Embryonic facial prominence (tissue), 1 donor: Measurements from ENCODE around the gene LRTM2.

Experiments
- DNase-seq: peaks from one replicate; pipeline ENCODE4 v3.0.0-alpha.2; 2016; ENCODE audit errors: extremely low spot score

The LRTM2 gene

DNA sequence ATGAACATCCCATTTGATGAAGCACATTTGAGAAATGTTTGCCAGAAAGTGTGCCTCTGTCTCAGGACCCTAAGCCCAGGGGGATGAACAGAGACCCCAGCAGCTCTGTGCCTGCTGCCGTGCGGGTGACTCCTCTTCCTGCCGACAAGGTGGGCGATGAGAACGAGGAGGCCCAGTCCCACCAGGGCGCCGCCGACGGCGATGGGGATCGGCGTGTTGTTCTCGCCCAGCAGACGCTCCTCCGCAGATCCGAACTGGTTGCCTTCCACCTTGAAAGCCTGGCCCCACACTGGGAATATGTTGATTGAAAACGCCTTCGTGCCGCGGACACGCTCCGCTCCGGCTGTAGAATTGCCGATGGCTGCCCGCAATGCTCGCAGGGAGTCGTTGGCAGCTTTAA, 44.1 kb downstream of the LRTM2 start:
- DNase-seq = no peak

DNA sequence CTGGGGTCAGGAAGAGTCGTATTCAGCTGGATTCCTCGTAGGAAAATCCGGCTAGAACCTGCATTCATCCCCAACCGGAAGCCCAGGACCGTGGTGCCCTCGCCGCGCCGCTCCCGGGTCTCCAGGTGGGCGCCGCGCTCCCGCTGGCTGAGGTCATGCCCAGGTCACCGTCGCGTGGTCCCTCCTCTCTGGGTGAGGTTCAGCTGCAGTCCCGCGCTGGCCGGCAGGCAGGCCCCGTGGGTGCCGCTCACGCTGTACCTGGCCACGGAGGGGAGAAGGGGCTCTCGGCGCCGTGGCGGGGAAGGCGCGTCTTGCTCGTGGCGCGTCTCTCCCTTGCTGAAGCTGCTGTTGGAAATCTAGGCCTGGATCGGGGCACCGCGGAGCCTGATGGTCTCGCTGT, 44.5 kb downstream of the LRTM2 start:
- DNase-seq = no peak

DNA sequence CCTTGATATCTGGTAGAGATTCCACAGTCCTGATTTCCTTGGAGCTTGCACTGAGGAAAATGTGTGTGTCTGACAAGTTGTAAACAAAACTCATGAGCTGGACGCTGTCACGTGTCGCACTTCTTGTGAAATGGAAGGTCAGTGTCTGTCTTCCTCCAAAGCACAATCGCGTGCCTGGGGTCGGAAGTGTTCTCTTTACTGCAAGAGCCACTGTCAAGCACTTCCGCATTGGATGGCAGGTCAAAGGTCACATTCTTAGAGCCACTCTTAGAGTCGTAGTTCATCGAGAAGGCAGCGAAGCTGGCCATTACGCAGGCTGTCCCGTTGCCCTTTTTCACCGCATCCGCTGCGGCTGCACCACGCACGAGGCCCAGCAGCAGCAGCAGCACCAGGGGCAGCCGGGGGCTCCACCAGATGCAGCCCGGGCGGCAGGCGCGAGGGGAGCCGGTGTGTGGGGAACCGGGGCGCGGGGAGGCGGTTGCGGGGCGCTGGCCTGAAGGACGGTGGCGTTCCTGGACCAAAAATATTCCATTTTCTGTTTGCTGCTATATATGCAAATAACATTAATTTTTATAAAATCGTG, 45.0 kb downstream of the LRTM2 start:
- DNase-seq = no peak

DNA sequence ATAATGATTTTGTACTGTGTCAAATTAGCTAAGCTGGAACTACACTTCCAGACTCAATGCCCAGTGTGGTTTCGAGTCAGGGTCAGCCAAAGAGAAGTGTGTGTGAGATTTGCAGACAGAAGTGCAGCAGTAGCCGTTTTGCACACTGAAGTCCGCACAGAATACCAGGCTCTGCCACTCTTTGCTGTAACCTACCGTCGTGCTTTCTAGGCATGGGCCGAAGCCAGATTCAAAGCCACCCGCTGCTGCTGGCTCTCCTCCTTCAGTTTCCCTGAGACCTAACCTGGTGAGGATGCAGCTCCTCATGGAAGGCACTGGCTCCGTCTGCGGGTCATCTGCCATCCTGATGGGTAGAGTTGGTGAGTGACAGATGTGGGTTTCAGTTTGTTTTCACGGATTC, 48.8 kb downstream of the LRTM2 start:
- DNase-seq = no peak

DNA sequence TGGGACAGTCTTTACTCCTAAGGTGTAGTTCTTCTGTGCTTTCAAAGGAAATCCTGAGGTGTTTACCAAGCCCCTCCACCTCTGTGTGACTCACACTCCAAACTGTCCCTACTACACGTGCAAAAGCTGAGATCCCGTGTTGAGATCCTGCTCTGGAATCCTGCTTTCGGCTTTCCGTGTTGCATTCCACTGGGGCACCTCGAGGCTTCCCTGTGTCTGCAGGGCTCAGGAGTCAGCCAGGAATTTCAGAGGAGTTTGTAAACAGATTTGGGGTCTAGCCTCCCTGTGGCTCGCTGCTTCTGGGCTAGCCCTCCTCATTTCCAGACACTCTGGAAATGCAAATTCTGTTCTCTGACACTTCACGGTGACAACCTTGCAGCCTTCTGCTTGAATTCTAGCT, 49.7 kb downstream of the LRTM2 start:
- no peak for DNase-seq

DNA sequence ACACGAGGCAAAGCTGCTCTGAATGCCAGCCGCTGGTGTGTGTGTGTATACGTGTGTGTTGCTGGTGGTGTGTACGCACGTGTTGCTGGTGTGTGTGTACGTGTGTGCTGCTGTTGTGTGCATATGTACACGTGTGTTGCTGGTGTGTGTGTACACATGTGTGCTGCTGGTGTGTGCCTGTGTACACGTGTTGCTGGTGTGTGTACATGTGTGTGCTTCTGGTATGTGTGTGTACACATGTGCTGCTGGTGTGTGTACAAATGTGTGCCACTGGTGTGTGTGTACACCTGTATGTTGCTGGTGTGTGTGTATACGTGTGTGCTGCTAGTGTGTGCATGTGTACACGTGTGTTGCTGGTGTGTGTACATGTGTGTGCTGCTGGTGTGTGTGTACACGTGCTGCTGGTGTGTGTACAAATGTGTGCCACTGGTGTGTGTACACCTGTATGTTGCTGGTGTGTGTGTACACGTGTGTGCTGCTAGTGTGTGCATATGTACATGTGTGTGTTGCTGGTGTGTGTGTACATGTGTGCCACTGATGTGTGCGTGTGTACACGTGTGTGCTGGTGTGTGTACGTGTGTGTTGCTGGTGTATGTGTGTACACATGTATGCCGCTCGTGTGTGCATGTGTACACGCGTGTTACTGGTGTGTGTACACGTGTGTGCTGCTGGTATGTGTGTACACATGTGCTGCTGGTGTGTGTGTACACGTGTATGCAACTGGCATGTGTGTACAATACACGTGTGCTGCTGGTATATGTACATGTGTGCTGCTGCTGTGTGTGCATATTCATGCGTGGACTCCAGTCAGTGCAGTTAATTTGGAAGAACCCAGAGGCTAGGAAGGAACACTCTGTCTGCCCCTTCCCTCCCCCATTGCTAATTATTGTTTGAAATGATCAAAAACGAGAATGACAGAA, 50.9 kb downstream of the LRTM2 start:
- DNase-seq = no peak

DNA sequence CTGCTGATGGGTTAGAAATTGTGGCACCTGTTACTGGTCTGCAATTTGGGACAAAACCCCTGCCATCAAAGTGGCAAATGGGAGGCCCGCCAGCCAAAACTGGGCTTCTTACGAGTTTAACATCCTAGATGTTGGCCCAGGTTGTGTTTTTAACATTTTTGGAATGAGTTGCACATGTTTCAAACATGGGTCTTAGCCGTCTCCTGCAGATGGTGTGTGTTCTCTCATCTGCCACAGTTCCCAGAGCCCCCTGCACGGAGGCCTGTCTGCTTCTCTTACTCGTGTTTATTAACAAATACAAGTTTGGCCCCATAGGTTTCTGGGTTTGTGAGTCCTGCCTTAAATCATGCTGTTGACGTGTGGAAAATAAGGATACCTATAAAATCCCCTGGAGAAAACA, 51.6 kb downstream of the LRTM2 start:
- no peak for DNase-seq

DNA sequence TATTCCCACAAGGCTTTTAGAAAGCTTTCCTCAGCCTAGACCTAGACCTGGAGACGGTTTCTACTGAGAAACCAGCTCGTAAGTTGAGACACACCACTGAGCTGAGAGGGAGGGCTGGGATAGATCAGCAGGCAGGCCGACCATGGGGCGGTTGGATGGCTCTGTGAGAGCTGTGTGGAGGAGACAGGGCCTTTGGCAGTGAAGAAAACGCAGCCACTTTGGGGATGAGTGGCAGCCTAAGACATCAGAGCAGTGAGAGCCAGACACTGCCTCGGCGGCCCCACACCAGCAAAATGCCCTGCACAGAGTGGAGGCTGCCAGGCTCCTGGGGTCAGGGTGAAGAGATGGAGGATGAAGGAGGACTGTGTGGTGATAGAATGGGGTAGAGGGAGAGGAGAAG, 52.1 kb downstream of the LRTM2 start:
- no peak for DNase-seq

DNA sequence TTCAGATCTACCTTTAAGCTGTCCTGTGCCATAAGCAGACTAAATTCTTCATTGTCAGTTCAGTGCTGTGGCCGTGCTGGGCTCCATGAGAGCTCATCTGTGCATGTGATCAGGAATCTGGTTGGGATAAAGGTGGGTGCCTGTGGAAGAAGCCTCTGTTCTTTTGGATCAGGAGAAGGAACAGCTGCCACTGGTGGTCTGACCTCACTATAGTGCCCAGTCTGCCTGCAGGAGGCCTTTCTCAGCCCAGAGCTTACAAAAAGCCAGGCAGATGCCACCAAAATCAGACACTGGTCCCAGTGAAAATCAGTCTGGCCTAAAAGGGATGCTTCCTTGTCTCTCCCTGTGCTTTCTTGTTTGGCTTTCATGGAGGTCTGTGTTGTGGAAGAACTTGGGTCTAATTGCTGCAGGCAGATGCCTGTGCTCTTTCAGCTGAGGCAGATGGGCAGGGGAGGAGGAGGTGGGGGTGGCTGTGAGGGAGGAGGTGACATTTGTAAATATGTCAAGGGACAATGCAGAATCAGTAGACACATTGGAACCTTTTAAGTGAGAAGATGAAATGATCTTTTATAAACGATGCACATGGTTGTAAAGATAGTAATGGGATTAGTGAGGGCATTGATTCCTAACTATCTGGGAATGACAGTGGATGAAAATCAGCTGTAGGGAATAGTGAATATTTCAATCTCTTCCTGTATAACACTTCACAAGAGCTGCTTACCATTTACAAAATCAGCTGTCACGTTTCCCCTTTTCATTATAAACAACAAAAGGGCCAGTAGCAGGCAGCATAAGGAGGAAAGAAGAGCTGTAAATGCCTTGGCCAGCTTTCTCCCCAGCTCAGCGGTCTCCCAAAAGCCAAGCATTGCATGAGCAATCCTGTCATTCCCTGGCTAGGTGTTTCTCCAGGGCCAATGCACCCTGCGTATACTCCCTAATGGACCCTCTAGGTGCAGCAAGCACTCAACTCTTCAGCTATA, 53.5 kb downstream of the LRTM2 start:
- DNase-seq = no peak

DNA sequence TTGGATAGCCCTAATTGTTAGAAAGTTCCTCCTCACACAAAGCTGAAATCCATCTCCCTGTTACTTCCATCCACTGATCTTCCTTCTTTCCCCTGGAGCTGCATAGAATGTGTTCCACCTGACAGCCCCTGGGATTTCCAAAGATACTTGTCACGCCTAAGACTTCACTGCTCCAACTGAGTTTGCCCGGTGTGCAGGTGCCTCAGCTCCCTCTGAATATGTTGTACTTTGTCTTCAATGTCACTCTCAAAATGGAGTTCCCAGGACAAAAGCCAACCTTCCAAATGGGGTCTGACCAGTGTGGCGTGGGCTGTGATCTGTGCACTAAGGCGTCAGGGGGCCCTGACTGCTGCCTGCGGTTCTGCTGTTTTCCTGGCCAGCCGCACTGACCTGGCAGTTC, 55.2 kb downstream of the LRTM2 start:
- DNase-seq = no peak

DNA sequence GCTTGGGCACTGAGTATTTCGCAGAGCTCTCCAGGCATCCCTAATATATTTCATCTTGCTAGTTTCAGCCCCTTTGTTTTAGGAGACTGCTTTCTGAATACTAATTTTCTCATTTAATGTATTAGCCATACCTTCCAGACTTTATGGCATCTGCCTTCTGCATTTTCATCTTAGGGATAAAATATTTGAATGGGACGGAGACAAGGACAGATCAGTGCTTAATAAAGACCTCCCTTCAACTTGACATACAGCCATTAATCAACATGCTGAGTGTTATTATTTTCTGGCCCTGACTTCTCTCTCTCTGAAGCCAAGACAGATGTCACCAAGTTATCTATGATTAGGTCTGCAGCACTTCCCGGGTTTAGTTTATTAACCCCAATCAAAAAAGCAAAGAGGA, 55.7 kb downstream of the LRTM2 start:
- DNase-seq = no peak

DNA sequence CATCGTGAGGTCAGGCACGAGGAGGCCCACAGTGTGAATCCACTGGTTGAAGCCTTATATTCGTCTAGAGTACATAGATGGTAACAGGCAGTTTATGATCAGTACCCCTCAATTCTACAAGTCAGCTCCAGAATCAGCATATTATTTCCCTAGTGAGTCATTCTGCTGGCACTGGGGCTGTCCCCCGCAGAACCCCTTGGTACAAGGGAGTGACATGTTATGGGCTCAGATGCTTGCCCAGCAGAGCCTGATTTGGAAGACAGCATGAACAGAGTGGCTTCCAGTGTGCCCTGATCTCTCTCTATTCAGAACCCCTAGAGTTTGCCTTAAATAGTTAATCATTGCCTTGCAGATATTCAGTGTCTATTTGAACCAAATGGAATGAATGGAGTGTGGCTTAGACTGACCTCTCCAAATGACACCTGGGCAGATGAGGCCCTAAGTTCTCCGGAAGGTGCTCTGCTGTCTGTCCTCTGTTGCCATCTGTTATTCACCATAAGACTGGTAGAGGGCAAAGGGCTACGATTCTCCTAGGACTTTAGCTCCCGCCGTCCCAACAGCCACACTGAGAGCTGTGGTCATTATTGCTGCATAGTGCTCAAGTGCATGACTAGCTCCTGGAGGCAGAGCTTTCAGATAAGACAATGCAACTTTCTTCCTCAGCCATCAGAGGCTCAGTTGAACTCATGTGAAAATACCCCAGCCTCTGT, 57.0 kb downstream of the LRTM2 start:
- no peak for DNase-seq

DNA sequence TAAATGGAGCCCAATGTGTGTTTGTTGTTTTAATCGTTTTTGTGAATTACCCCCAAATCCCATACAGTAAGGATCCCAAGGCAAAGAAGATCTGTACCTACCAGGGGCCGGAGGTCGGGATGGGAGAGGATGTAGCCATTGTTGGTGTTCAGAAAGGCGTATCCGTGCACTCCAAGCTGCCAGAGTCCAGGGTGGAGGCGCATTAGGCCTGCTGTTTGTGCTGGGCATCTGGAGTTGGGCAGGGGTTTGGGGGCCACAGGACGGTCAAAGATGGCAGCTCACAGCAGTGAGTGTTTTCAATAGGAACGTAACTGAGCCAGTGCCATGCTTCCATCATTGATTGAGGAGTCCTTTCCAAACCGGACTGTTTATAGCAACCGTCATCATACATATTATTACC, 57.8 kb downstream of the LRTM2 start:
- no peak for DNase-seq

DNA sequence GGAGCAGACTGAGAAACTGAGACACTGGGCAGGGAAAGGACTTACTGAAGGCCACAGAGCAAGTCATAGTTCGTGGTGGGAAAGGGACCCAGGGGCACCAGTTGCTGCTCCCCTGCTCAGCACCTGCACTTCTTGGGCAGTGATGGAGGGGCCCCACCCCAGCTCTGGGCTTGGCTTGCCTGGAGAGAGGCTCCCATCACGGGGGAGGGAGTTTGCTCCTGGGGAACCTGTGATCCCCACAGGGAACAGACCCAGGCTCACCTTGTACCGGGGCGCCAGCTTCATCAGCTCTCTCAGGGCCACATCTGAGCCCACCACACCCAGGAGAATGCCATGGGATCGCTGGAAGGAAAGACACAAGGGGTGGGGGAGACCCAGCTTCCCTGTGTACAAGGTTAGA, 58.3 kb downstream of the LRTM2 start:
- no peak for DNase-seq

DNA sequence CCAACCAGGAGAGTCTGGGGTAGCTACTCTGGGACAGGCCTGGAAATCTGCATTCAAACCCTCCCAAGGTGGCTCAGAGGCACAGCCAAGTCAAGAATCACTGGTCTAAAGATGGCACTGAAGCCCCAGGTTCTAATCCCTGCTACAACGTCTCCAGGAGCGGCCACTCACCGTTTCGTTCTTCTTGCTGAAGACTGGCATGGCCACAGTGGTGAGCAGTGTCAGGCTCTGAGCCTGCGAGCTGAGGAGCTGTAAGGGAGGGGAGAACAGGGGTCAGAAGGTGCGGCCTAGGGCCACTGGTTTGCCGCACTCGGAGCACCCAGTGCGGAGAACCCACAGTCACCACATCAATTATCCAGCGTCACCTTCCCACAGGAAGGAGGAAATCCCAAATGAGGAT, 59.3 kb downstream of the LRTM2 start:
- DNase-seq = no peak

DNA sequence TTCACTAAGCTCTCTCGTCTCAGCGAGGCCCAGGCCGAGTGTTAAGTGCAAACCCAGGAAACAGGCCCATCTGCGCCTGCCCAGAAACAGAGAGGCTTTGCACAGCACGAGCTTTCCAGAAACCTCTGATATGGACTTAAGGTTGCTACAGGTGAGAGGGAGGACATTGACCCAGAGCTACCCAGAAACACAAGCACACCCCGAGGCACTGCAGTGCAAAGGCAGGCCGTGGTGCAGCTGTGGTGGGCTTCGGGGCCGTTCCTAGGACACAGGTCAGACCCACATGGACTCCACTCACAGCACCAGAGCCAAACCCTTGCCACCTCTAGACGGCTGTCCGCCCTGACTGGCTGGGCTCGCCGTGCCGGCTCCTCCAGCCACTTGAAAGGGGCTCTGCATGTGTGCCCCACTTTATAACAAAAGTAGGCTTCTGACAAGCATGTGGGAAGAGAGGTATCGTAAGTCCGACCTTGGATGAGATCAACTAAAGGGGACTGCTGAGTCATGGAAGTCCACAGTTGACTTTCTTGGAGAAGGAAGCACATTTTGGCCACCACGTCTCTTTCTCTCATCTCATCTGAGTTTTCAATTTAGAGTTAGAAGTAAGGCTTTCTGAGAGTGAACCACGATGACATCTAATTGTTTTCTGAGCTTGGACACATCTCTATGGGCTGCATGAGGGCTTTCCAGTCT, 59.9 kb downstream of the LRTM2 start:
- DNase-seq = no peak

DNA sequence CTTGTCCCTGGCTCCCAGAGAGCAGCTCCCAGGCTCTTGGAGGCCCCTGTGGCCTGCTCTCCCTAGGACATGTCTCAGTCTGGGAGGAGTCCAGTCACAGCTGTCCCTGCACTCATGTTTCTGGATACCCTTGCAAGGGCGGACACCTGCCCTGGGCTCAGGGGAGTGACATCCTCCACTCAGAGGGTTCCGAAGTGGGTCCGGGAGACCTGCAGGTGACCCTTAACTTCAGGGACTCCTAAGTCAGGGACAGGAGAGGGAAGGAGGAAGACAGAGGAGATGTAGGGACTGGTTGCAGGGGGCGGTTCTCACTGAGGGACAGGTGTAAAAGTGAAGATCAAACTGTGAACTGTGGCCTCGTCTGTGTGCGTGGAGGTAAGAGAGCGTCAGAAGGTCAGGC, 60.5 kb downstream of the LRTM2 start:
- DNase-seq = no peak

DNA sequence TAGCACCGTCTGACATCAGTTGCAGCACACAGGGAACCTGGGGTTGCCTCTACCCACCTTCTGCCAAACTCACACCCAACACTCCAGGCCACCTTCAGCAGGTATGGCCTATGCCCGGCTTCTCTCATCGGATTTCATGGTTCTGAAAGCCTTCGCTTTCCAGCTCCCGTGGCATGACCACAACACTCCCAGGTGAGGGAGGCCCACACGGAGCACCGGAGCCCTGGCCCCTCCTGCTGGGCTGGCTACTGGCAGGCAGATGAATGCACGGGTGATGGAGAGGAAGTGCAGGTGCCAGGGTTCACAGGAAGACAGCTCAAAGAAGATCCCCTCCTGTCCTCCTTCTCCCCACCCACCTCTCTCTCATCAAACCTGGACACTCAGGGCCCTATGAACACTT, 60.9 kb downstream of the LRTM2 start:
- DNase-seq = no peak

DNA sequence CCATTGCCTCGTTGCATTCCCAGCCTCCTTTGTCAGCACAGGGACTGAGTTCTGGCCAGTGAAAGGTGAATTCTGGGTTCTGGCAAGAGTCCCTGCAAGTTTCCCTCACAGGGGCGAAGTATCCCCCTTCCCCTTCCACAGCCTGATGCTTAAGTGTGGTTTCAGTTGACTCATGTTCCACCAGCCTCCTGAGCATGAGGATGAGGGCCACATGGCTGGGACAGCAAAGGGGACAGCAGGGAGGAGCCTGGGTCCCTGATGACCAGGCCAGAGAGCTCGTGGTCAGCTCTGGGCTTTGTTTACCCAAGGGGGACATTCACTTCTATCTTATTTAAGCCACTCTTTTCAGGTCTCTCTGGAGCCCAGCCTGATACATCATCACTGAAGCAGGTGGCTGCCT, 61.6 kb downstream of the LRTM2 start:
- no peak for DNase-seq

DNA sequence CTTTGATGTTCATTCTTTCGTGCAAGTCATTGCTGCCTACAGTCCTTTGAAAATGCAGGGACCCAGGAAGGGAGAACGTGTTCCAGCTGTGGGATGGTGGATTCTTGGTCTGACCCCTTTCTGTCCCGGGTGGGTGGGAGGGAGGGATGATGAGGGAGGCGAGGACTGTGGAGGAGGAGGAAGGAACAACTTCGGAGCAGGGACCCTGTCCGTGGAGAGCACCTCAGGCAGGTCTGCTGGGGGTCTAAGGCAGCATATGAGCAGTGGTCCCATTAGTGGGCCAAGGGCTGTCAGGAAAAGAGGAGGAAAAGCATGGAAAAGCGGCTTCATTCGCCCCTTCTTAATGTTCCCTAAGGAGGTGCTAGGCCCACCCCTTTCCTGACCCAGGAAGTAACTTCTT, 62.0 kb downstream of the LRTM2 start:
- DNase-seq = no peak

DNA sequence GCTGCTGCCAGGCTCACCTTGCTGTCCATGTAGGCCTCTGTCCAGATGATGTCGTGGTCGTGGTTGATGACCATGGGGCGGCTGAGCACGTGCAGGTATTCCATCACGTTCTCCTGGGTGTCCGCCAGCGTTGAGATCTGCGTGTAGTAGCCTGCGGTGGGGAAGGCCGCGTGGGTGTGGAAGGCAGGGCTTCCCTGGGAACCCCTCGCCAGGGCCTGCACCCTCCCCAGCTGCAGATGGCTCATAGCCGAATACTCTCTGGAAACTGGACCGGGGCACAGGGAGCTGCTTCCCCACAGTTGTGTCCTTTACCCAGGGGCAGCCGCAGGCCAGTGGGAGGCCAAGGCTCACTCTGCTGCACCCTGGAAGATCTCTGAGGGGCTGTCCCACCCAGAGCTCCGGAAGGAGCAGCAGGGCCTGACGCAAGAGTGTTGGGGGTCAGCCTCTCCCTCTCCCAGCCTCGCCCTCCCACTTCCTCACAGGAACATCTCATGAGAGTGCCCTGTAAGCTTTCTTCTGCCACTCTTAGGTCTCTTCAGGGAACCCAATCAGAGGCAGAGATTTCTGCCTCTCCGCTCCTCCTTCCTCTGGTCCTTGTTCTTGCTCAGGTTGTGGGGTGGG, 62.6 kb downstream of the LRTM2 start:
- no peak for DNase-seq
